ENCODE data around the gene THY1.

Gene THY1

DNA sequence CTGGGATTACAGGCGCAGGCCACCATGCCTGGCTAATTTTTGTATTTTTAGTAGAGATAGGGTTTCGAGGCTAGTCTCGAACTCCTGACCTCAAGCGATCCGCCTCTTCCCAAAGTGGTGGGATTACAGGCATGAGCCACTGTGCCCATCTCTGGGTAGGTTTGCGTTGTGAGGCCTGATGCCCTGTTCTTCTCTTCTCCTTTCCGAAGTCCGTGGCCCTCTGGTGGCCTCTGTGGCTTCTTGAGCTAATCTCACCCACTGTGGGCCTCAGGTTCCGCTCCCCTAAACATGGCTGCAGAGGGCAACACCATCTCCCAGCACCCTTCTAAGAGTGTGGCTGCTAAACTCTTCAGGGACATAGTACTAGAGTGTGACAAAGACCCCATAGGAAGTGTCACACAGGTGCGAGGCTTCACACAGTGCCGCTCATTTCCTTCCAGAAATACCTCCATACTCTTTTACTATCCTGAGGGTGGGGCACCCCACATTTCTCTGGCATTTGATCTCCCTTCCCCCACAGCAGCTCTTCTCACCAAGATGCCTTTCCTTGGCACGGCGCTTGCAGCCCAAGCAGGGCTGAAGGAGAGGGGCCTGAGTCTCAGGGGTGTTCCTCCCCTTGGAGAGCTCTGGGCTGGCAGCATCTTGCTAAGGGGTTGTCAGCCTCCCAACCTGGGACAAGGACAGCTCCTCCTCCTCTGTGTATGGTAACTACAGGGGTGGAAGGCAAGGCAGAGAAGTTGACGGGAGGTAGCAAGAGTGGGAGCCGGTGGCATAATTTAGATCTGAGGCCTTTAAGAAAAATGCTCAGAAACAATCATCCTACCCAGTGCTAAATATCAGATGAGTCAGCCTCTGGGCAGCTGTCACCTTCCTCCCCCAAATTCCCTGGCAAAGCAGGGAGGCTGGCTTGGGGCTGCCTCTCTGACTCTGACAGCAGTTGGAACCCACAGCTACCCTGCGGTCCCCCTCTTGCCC lies 6.1 kb downstream of the THY1 start:
- H3K4me2 ChIP-seq (ENCODE audit: low read depth, low read length): no peak overlapping the region
- H2AFZ ChIP-seq (ENCODE audit: low read length): no peak overlapping the region
- no peak overlapping the region for H3K27ac ChIP-seq (ENCODE audit: low read length)

DNA sequence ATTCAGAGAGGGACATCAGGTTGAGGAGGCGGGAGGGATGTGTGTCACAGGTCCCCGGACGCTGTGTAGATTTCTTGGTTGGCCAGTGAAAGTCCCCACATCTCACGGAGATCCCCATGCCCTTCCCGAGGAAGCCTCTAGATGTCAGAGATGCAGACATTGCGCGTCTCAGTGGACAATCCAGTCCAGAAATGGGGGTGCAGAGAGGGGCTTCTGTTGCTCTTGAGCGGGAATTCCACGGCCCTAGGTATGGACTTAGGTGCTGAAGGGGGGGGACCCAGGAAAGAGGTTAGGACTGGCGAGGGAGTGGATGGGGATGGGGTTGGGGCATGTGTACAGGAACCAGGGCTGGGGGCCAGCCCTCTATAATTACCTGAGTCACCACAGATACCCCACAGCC lies 7.0 kb downstream of the THY1 start:
- H3K4me2 ChIP-seq (ENCODE audit: low read depth, low read length): no peak overlapping the region
- H3K9me3 ChIP-seq (replicated peaks; ENCODE audit: insufficient read depth, low read length): no peaks in the 10 kb centered on the region
- H3F3A ChIP-seq (ENCODE audit: insufficient read depth, low read length): no peaks in the 10 kb centered on the region
- no peaks in the 10 kb centered on the region for H3K36me3 ChIP-seq (replicated peaks; ENCODE audit: insufficient read depth, low read length)
- no peak for DNase-seq
- H3K4me3 ChIP-seq (ENCODE audit: low read length): no peak overlapping the region
- no peaks in the 10 kb centered on the region for H3K79me2 ChIP-seq (ENCODE audit: low read length)
- H2AFZ ChIP-seq (ENCODE audit: low read length): no peak overlapping the region
- TF ChIP-seq EZH2phosphoT487 (IDR thresholded peaks at IDR 0.05; ENCODE audit: low read length) (no peak), EZH2 (optimal IDR thresholded peaks at IDR 0.05; ENCODE audit: low read depth, low read length) (no peak)
- TF ChIP-seq, protein P1, sequence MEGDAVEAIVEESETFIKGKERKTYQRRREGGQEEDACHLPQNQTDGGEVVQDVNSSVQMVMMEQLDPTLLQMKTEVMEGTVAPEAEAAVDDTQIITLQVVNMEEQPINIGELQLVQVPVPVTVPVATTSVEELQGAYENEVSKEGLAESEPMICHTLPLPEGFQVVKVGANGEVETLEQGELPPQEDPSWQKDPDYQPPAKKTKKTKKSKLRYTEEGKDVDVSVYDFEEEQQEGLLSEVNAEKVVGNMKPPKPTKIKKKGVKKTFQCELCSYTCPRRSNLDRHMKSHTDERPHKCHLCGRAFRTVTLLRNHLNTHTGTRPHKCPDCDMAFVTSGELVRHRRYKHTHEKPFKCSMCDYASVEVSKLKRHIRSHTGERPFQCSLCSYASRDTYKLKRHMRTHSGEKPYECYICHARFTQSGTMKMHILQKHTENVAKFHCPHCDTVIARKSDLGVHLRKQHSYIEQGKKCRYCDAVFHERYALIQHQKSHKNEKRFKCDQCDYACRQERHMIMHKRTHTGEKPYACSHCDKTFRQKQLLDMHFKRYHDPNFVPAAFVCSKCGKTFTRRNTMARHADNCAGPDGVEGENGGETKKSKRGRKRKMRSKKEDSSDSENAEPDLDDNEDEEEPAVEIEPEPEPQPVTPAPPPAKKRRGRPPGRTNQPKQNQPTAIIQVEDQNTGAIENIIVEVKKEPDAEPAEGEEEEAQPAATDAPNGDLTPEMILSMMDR (IDR thresholded peaks at IDR 0.05; ENCODE audit: low read length): no peak
- H3K27ac ChIP-seq (ENCODE audit: low read length): no peak overlapping the region
- peaks cover 13% of the 10 kb centered on the region for H3K27me3 ChIP-seq (replicated peaks; ENCODE audit: insufficient read depth, low read length)
- H3K9ac ChIP-seq (ENCODE audit: low read length): no peak overlapping the region
- no peaks in the 10 kb centered on the region for H3K9me2 ChIP-seq (replicated peaks; ENCODE audit: insufficient read depth, low read length)
- H3K4me1 ChIP-seq (ENCODE audit: low read length): no peaks in the 10 kb centered on the region
- no peaks in the 10 kb centered on the region for H4K20me1 ChIP-seq (ENCODE audit: insufficient read depth, low read length)

More for the DNA sequence above, 6.1 kb downstream of the THY1 start:
- no peaks in the 10 kb centered on the region for H3K9me3 ChIP-seq (replicated peaks; ENCODE audit: insufficient read depth, low read length)
- H3F3A ChIP-seq (ENCODE audit: insufficient read depth, low read length): no peaks in the 10 kb centered on the region
- no peaks in the 10 kb centered on the region for H3K9me2 ChIP-seq (replicated peaks; ENCODE audit: insufficient read depth, low read length)
- H3K27me3 ChIP-seq (replicated peaks; ENCODE audit: insufficient read depth, low read length): peaks cover 23% of the 10 kb centered on the region
- TF ChIP-seq, protein P1 (IDR thresholded peaks at IDR 0.05; ENCODE audit: low read length): no peak
- DNase-seq: no peak
- no peak overlapping the region for H3K9ac ChIP-seq (ENCODE audit: low read length)
- no peak overlapping the region for H3K4me3 ChIP-seq (ENCODE audit: low read length)
- H3K36me3 ChIP-seq (replicated peaks; ENCODE audit: insufficient read depth, low read length): no peaks in the 10 kb centered on the region
- no peaks in the 10 kb centered on the region for H4K20me1 ChIP-seq (ENCODE audit: insufficient read depth, low read length)
- no peaks in the 10 kb centered on the region for H3K79me2 ChIP-seq (ENCODE audit: low read length)
- H3K4me1 ChIP-seq (ENCODE audit: low read length): no peaks in the 10 kb centered on the region

DNA sequence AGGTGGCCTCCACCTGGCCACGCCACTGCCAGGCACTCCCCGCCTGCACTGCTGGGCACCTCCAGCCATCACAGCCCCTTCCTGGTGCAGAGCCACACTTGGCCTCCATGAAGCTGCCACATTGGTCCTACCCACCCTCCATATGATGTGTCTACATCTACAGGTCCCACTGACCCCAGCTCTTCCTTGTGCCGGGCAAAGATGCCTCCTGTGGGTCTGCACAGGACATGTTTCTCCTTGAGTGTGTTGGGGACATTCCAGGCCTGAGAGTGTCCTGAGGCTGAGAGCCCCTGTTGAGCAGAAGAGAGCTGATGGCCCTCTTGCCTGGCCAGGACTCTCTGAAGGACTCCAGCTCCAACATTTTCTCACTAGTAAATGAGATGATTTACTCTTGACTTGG lies 7.5 kb downstream of the THY1 start:
- H3K27me3 ChIP-seq (replicated peaks; ENCODE audit: insufficient read depth, low read length): peaks cover 9% of the 10 kb centered on the region; the same call in 1 of the 2 replicates
- H4K20me1 ChIP-seq (ENCODE audit: insufficient read depth, low read length): no peaks in the 10 kb centered on the region
- H3K4me1 ChIP-seq (ENCODE audit: low read length): no peaks in the 10 kb centered on the region
- H3F3A ChIP-seq (ENCODE audit: insufficient read depth, low read length): no peaks in the 10 kb centered on the region
- no peaks in the 10 kb centered on the region for H3K36me3 ChIP-seq (replicated peaks; ENCODE audit: insufficient read depth, low read length)
- no peak overlapping the region for H2AFZ ChIP-seq (ENCODE audit: low read length)
- no peak overlapping the region for H3K9ac ChIP-seq (ENCODE audit: low read length)
- H3K79me2 ChIP-seq (ENCODE audit: low read length): no peaks in the 10 kb centered on the region
- TF ChIP-seq EZH2 (optimal IDR thresholded peaks at IDR 0.05; ENCODE audit: low read depth, low read length) (no peak), EZH2phosphoT487 (IDR thresholded peaks at IDR 0.05; ENCODE audit: low read length) (no peak)
- TF ChIP-seq, protein P1 (IDR thresholded peaks at IDR 0.05; ENCODE audit: low read length): no peak
- DNase-seq: no peak
- H3K4me2 ChIP-seq (ENCODE audit: low read depth, low read length): no peak overlapping the region
- H3K27ac ChIP-seq (ENCODE audit: low read length): no peak overlapping the region
- no peak overlapping the region for H3K4me3 ChIP-seq (ENCODE audit: low read length)
- H3K9me3 ChIP-seq (replicated peaks; ENCODE audit: insufficient read depth, low read length): no peaks in the 10 kb centered on the region
- H3K9me2 ChIP-seq (replicated peaks; ENCODE audit: insufficient read depth, low read length): no peaks in the 10 kb centered on the region

All from MM.1S (cell line).